ENCODE measurements around the gene MBNL1.

- TF ChIP-seq POLR2AphosphoS5 (IDR thresholded peaks at IDR 0.05; ENCODE audit: borderline replicate concordance, low read depth, low read length) (no peak), EZH2 (IDR thresholded peaks at IDR 0.05) (no peak)
Observed at GRCh38 chr3:152257563-152258035, 11.1 kb upstream of the MBNL1 start.
